DND-41 (cell line): ENCODE data around the gene ARFRP1.

Experiments used
- EZH2 ChIP-seq: IDR thresholded peaks from 3 replicates; pipeline ENCODE4 v1.6.1; 2012; ENCODE audit warnings: borderline replicate concordance, low read depth, mild to moderate bottlenecking, moderate library complexity, low read length, inconsistent platforms; ENCODE audit not compliant: severe bottlenecking
- TF ChIP-seq, protein P1 (sequence below): IDR thresholded peaks from 2 replicates; pipeline ENCODE4 v1.5.1; 2012; ENCODE audit warnings: borderline replicate concordance, low read length, moderate library complexity, mild to moderate bottlenecking; ENCODE audit not compliant: poor library complexity, severe bottlenecking; ENCODE audit errors: extremely low read depth

DNA sequence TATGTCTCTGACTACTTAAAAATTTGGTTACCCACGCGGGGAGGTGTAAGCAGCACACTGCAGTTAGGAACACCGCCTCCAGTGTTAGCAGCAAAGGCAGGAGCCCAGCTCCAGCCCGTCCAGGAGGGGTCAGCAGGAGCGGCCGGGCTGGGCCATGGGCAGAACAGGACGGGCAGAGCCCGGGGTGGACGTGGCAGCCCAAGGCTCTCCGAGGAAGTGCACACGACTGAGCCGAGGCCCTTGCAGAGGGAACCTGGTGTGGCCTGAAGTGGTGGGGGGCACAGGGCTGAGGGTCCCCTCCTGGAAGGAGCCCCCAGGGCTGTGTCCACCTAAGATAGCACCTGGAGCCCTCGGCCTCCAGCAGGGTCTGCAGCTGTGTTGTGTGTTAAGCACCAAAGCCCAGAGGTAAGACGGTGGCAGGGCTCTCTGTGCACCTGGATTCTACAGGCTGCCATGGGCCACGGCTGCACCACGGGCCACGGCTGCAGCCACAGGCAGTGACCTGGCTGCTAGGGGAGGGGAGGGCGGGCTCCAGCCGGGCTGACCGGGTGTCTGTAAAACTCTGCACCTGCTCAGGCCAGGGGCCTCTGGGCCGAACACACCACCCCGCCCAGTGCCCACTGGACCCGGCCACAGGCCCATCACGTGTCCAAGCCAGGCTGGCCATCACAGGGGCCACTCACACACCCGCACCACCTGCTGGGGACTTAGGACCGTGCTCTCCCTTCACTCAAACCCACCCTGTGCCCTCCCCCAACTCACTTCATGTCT, 38.4 kb upstream of the ARFRP1 start:
- TF ChIP-seq, protein P1, sequence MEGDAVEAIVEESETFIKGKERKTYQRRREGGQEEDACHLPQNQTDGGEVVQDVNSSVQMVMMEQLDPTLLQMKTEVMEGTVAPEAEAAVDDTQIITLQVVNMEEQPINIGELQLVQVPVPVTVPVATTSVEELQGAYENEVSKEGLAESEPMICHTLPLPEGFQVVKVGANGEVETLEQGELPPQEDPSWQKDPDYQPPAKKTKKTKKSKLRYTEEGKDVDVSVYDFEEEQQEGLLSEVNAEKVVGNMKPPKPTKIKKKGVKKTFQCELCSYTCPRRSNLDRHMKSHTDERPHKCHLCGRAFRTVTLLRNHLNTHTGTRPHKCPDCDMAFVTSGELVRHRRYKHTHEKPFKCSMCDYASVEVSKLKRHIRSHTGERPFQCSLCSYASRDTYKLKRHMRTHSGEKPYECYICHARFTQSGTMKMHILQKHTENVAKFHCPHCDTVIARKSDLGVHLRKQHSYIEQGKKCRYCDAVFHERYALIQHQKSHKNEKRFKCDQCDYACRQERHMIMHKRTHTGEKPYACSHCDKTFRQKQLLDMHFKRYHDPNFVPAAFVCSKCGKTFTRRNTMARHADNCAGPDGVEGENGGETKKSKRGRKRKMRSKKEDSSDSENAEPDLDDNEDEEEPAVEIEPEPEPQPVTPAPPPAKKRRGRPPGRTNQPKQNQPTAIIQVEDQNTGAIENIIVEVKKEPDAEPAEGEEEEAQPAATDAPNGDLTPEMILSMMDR, result no peak
- TF ChIP-seq EZH2, result no peak
